ENCODE measurements around the gene TCL1A. TPM values are rescaled to one million over a fixed set of nuclear protein-coding genes. Genes with fewer than 3 reads are reported as not detected.

The TCL1A gene
- total and polyA plus RNA-seq, 2 donors, result 0.08 to 2.0 TPM

DNA sequence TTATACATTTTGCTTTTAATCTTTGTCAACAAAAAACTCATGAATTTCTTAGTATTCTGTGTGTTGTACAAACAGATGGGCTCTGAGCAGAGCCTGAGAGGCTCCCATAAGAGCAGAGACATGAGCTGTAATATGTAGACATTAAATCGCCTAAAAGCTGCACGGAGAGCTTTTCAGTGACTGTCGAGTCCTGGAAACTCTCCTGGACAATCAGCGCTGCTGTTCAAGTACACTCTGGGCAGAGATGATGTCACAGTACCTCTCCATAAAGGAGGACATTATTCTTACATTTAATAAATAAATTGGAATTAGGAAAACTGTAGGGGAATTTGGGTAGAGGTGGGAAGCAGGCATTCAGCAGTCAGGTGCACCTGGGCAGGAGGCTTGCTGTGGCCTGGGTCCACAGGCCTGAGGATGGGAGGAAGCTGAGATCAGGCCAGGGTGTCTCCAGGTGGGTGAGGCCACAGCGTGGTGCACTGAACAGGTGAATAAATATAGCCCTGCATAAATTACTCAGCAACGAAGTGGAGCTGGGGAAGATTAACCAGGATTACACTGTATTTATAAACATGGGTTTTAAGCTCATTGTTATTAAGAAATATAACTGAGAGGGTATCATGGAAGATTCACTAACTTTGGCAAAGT is 13.3 kb upstream of the TCL1A start:
- 75% methylated on average over 6 of the region's 6 CpGs for WGBS
- Histone ChIP-seq H3K36me3 (ENCODE audit: insufficient read depth) (no peaks in the 10 kb centered on the region), H3K27ac (ENCODE audit: low read depth) (no peak overlapping the region), H3K4me1 (ENCODE audit: insufficient read depth) (no peaks in the 10 kb centered on the region), H3K4me3 (ENCODE audit: low read depth, low read length) (no peak overlapping the region)
- DNase-seq (ENCODE audit: extremely low spot score), result no peak

DNA sequence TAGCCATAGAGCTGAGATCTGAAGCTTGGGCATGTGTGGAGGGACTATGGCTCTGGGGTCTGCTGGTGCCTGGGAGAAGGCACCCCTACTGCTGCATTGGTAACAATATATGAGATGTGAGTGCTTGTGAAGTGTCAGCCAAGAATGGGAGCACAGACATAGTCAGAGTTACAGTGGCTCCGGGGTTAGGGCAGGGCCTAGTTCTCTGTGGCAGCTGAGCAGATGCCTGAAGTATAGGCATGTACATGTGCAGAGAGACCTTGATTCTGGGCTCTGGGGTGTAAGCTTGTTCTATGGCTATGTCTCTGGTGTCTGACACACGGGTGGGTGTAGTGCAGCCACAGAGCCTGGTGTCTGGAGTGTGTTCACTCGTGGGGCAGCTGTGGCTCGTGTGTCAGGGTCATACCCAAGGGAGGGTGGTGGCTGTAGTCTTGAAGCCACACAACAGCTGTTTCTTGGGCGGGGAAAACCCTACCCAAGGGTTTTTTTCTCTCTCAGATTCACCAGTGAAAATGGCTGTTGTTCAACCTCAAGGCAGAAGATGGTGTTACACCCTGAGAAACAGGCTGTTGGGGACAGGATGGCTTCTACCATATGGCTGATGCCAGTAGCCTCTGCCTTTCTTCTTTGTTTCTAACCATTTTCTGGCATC is 11.9 kb upstream of the TCL1A start:
- no peak for DNase-seq (ENCODE audit: extremely low spot score)
- no peaks in the 10 kb centered on the region for H3K4me1 ChIP-seq (ENCODE audit: insufficient read depth)
- WGBS, result 75% methylated on average over 5 of the region's 5 CpGs
- no peaks in the 10 kb centered on the region for H3K36me3 ChIP-seq (ENCODE audit: insufficient read depth)
- H3K27ac ChIP-seq (ENCODE audit: low read depth), result no peak overlapping the region
- no peak overlapping the region for H3K4me3 ChIP-seq (ENCODE audit: low read depth, low read length)

DNA sequence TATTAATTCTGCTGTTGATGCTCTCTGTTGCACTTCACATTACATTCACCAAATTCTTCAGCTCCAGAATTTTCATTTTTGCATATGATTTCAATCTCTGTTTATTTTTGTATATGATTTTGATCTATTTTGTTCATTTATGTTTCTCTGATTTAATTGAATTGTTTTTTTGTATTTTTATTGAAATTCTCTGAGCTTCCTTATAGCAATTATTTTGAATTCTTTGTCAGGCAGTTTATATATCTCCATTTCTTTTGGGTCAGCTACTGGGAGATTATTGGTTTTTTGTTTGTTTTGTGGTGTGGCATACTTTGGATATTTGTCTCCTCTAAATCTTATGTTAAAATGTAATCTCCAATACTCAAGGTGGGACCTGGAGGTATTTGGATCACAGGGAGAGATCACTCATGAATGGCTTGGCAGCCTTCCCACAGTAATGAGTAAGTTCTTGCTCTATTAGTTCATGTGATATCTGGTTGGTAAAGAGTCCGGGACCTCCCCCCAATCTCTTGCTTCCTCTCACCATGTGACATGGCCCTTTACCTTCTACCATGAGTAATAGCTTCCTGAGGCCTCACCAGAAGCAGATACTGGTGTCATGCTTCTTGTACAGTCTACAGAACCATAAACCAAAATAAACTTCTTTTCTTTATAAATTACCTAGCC is 8.7 kb upstream of the TCL1A start:
- no peak for DNase-seq (ENCODE audit: extremely low spot score)
- no peaks in the 10 kb centered on the region for H3K36me3 ChIP-seq (ENCODE audit: insufficient read depth)
- no peak overlapping the region for H3K27ac ChIP-seq (ENCODE audit: low read depth)
- no peaks in the 10 kb centered on the region for H3K4me1 ChIP-seq (ENCODE audit: insufficient read depth)
- no peak overlapping the region for H3K4me3 ChIP-seq (ENCODE audit: low read depth, low read length)
- 70% methylated on average over 1 of the region's 1 CpG for WGBS

DNA sequence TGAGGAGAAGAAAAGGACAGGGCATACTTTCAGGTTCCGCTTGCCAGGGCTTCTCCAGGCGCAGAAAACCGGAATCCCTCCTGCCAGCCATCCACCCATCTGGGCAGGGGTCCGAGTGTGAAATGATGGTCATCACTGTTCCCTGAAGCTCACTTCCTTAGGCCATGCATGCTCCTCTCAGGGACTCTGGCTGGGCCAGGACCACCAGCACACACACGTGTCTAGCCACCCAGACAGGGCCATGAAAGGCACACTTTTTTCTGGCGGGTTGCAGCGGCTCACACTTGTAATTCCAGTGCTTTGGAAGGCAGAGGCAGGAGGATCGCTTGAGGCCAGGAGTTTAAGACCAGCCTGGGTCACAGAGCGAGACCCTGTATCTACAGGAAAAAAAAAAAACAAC is 1.5 kb downstream of the TCL1A start:
- DNase-seq (ENCODE audit: extremely low spot score), result no peak
- H3K36me3 ChIP-seq (ENCODE audit: insufficient read depth), result no peaks in the 10 kb centered on the region
- no peak overlapping the region for H3K27ac ChIP-seq (ENCODE audit: low read depth)
- WGBS, result 88% methylated on average over 9 of the region's 9 CpGs
- H3K4me3 ChIP-seq (ENCODE audit: low read depth, low read length), result no peak overlapping the region
- H3K4me1 ChIP-seq (ENCODE audit: insufficient read depth), result no peaks in the 10 kb centered on the region

DNA sequence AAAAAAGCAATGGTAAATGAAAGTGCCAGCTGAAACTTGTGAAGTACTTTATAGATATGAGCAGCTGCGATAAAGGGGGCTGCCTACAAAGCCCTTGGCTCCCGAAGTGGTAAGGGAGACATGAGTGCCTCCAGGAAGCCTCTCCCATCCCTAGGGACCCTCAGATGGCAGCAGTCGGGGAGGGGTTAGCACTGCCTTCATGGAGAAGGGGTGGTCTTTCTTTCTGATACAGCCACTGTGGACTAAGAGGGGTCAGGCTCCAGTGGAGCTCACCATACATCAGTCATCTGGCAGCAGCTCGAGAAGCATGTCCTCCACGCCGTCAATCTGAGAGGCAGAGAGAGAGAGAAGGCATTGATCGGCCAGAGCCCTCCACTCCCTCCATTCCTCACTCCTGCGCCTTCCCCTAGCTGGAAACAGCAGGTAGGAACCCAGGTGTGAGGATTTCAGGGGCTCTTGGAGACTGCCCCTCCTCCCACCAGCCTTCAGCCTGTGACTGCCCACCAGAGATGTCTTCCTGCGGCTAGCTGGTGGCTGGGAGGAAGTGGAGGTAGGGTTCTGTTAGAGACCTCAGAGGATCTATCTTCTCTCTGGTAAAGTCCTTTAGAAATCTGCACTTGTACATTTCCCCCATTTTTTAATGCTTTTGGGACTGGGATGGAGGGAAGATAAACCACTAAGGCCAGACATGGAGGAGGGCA is 2.3 kb downstream of the TCL1A start:
- Histone ChIP-seq H3K36me3 (ENCODE audit: insufficient read depth) (no peaks in the 10 kb centered on the region), H3K27ac (ENCODE audit: low read depth) (no peak overlapping the region), H3K4me1 (ENCODE audit: insufficient read depth) (no peaks in the 10 kb centered on the region), H3K4me3 (ENCODE audit: low read depth, low read length) (no peak overlapping the region)
- 75% methylated on average over 9 of the region's 9 CpGs for WGBS
- no peak for DNase-seq (ENCODE audit: extremely low spot score)

DNA sequence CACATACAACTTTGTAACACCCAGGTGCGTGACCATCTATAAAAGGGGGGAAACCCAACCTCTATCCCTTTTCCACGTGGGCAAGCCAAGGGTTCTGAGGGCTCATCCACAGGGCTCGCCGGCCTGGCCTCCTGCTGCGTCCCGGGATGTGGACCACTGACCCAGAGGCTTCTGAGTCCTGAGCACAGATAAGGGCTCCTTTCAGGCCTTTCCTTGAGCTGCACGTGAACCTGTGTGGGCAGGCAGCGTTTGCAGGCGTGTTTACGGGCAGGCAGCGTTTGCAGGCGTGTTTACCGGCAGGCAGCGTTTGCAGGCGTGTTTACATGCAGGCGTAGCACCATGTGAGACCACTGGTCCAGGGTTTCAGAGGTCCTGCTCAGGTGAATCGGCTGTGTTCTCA is 3.8 kb downstream of the TCL1A start:
- no peak overlapping the region for H3K27ac ChIP-seq (ENCODE audit: low read depth)
- H3K4me1 ChIP-seq (ENCODE audit: insufficient read depth), result no peaks in the 10 kb centered on the region
- H3K4me3 ChIP-seq (ENCODE audit: low read depth, low read length), result no peak overlapping the region
- DNase-seq (ENCODE audit: extremely low spot score), result no peak
- WGBS, result 78% methylated on average over 17 of the region's 17 CpGs
- no peaks in the 10 kb centered on the region for H3K36me3 ChIP-seq (ENCODE audit: insufficient read depth)

DNA sequence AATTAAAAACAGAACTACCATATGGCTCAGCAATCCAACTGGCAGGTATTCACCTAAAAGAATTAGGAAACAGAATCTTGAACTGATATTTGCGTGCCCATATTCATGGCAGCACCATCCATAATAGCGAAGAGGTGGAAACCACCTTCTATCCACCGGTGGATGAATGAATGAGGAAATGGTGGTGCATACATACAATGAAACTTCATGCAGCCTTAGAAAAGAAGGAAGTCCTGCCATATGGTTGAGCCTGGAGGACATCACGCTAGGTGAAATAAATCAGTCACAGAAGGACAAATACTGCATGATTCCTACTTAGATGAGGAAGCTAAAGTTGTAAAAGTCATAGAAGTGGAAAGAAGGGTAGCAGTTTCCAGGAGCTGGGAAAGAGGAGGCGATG is 6.6 kb downstream of the TCL1A start:
- DNase-seq (ENCODE audit: extremely low spot score), result no peak
- H3K36me3 ChIP-seq (ENCODE audit: insufficient read depth), result no peaks in the 10 kb centered on the region
- WGBS, result 82% methylated on average over 5 of the region's 5 CpGs
- H3K4me3 ChIP-seq (ENCODE audit: low read depth, low read length), result no peak overlapping the region
- H3K4me1 ChIP-seq (ENCODE audit: insufficient read depth), result no peaks in the 10 kb centered on the region
- no peak overlapping the region for H3K27ac ChIP-seq (ENCODE audit: low read depth)

DNA sequence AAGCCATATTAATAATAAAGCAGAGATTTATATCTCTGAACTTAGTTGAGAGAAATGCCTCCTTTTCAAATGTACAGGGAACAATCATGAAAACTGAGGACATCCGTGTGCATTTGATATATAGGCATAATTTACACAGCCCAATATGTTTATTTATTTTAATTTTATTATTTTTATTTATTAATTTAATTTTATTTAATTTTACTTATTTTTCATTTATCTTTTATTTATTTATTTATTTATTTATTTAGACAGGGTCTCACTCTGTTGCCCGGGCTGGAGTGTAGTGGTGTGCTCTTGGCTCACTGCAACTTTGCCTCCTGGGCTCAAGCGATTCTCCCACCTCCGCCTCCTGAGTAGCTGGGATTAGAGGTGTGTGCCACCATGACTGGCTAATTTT is 8.4 kb downstream of the TCL1A start:
- Histone ChIP-seq H3K4me1 (ENCODE audit: insufficient read depth) (no peaks in the 10 kb centered on the region), H3K27ac (ENCODE audit: low read depth) (no peak overlapping the region), H3K4me3 (ENCODE audit: low read depth, low read length) (no peak overlapping the region), H3K36me3 (ENCODE audit: insufficient read depth) (no peaks in the 10 kb centered on the region)
- DNase-seq (ENCODE audit: extremely low spot score), result no peak
- 94% methylated on average over 4 of the region's 4 CpGs for WGBS

DNA sequence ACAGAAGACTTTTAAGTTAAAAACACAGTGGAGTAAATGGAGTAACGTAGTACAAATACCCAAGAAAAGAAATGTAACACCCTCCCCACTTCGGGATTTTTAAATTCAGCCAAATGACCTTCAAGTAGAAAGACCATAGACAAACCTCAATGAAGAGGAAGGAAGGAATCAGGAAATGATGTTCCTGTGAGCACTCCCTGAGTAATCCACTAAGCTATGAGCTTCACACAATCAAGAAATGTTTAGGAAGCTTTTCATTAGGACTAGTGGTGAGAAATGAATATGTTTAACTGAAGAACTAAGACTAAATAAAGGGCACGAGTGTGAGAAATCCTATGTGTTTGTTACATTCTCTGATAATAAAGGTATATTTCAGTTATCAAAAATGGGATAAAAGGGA is 10.1 kb downstream of the TCL1A start:
- Histone ChIP-seq H3K36me3 (ENCODE audit: insufficient read depth) (no peaks in the 10 kb centered on the region), H3K4me1 (ENCODE audit: insufficient read depth) (no peaks in the 10 kb centered on the region), H3K27ac (ENCODE audit: low read depth) (no peak overlapping the region), H3K4me3 (ENCODE audit: low read depth, low read length) (no peak overlapping the region)
- WGBS, result 68% methylated on average over 3 of the region's 3 CpGs
- DNase-seq (ENCODE audit: extremely low spot score), result no peak

DNA sequence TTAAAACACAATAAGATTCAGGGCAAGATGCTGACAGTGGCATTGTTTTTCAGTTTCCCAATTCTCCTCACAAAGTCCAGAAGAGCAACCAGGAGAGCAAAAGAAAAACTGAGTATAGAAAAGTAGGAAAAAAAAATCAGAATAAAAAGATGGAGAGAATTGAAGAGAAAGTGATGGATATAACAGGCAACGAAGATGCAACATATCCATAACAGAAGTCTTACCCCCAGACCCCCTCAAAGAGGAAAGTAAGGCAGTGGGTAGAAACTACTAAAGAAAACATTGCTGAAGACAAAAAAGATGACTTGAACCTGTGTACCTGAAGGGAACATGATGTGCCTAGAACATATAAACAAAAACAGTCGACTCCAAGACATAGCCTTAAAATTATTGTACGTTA is 10.6 kb downstream of the TCL1A start:
- WGBS, result 71% methylated on average over 3 of the region's 3 CpGs
- H3K36me3 ChIP-seq (ENCODE audit: insufficient read depth), result no peaks in the 10 kb centered on the region

DNA sequence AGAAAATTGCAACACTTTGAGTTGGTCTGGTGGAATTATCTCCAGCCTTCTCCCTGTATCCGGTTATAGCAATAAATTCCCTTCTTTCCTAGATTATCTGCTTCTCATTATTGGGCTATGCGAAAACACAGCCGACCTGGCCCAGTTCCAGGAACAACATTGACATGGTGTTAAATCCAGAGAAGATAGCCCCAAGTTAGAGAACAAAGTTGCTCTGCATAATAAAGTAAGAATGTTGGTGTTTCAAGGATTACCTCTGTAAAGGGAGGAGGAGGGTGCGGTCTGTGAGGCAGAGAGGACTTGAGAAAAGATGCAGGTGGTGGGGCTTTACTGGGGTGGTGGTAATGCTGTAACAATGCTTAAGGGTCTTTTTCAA is 12.1 kb downstream of the TCL1A start:
- 14% methylated on average over 4 of the region's 4 CpGs for WGBS
- H3K4me3 ChIP-seq (ENCODE audit: low read depth, low read length), result no peak overlapping the region
- peak; percentile 50 for DNase-seq (ENCODE audit: extremely low spot score)
- no peaks in the 10 kb centered on the region for H3K36me3 ChIP-seq (ENCODE audit: insufficient read depth)
- no peak overlapping the region for H3K27ac ChIP-seq (ENCODE audit: low read depth)
- H3K4me1 ChIP-seq (ENCODE audit: insufficient read depth), result no peaks in the 10 kb centered on the region

More for the DNA sequence above, 10.6 kb downstream of the TCL1A start:
- no peaks in the 10 kb centered on the region for H3K4me1 ChIP-seq (ENCODE audit: insufficient read depth)
- H3K27ac ChIP-seq (ENCODE audit: low read depth), result no peak overlapping the region
- DNase-seq (ENCODE audit: extremely low spot score), result no peak
- H3K4me3 ChIP-seq (ENCODE audit: low read depth, low read length), result no peak overlapping the region

DNA sequence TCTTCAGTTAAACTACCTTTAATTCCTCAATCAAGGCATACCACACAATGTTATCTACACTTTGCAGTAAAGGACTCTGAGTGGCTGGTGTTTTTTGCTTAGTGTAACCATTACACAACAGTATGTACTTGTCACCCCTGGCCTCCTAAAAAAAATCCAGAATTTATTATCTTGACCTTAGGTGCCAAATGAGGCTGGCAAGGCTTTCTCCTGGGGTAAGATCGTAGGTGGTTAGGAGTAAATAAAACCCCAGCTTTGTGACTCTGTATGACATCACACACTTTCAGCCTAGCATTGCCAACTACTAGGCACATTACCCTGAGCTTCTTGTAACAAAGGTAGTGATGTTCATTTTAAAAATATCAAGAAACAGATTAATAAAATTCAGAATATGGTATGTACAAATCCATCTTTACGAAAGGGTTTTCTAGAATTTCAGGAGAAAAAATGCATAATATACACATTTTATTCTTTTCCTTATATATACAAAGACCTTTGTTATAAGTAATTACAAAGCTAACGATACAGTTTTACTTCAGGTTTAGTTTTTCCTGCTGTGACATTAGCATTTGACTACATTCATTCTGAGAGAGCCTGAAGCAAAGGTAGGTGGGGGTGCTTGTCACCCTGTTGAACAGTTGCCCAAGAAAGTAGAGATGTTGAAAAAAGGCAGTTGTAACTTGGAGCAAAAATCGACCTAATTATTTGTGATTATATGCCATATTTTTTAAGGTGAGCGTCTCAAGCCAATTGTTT is 13.5 kb downstream of the TCL1A start:
- no peaks in the 10 kb centered on the region for H3K4me1 ChIP-seq (ENCODE audit: insufficient read depth)
- H3K27ac ChIP-seq (ENCODE audit: low read depth), result no peak overlapping the region
- no peak for DNase-seq (ENCODE audit: extremely low spot score)
- 43% methylated on average over 5 of the region's 5 CpGs for WGBS
- no peak overlapping the region for H3K4me3 ChIP-seq (ENCODE audit: low read depth, low read length)
- H3K36me3 ChIP-seq (ENCODE audit: insufficient read depth), result no peaks in the 10 kb centered on the region

DNA sequence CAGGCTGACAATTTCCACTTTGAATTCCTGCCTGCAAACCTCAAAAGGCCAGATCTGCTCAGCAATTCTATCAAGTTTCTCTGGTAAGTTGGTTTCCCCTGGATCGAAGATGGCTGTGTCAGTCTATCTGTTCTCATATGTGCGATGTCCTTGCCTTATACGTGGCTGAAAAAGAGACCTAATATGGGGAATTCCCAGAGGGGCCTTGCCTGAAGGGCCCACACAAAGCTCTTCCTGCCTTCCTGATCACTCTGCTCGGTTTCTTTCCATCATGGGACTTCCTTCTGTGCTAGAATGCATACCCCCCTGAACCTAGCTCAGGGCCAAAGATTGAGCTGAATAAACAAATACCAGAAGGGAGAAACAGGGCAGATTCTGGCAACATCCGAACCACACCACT is 14.5 kb downstream of the TCL1A start:
- no peak for DNase-seq (ENCODE audit: extremely low spot score)
- no peak overlapping the region for H3K27ac ChIP-seq (ENCODE audit: low read depth)
- H3K36me3 ChIP-seq (ENCODE audit: insufficient read depth), result no peaks in the 10 kb centered on the region
- H3K4me3 ChIP-seq (ENCODE audit: low read depth, low read length), result no peak overlapping the region
- no peaks in the 10 kb centered on the region for H3K4me1 ChIP-seq (ENCODE audit: insufficient read depth)
- 54% methylated on average over 5 of the region's 5 CpGs for WGBS
